NCI-H1048 (cell line): ENCODE data around the gene DCDC2.
"Not testable (repeated sequence)": the region's sequence is repeated elsewhere in the genome, so short reads cannot be mapped to it uniquely, and the experiment has no call there.

Source experiments
- DNase-seq: peaks from one replicate; lab custom pipeline; 2025; lab: John Stamatoyannopoulos, UW

The DCDC2 gene

DNA sequence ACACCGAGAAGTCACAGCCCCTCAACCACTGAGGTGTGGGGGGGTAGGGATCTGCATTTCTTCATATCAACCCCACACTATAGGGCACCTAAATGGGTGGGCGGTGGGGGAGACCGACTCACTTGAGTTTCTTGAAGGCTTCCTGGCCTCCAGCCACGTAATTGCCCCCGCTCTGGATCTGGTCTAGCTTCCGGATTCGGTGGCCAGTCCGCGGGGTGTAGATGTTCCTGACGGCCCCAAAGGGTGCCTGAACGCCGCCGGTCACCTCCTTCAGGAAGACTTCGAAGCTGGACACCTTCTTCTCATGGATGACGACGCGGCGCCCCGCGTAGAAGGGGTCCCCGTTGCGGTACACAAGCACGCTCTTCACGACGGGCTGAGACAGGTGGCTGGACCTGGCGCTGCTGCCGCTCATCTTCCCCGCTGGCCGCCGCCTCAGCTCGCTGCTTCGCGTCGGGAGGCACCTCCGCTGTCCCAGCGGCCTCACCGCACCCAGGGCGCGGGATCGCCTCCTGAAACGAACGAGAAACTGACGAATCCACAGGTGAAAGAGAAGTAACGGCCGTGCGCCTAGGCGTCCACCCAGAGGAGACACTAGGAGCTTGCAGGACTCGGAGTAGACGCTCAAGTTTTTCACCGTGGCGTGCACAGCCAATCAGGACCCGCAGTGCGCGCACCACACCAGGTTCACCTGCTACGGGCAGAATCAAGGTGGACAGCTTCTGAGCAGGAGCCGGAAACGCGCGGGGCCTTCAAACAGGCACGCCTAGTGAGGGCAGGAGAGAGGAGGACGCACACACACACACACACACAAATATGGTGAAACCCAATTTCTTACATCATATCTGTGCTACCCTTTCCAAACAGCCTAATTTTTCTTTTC lies at the start of gene DCDC2:
TSS of gene DCDC2 (minus strand) at position 724 of the 883 bp plus-strand sequence. CDS start at position 415, 309 bp downstream.
- DNase-seq = peak; percentile 67

DNA sequence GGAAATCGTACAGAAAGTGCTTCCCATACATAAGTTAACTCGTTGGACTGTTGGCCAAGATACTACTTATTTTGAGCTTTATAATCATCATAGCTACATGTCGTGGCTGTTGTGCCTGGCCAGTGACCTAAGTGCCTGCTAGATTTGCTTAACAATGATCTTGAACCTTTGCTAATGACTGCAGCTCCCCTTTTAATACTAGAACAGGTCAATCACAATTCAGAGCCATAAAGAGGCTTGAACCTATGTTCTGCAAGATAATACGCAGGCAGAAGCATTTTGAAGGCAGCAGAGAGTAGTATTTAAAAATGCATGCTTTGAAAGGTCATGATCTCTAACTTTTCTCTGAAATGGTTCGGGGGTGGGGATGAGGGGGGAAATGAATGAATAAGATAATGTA lies 47.4 kb upstream of the DCDC2 start:
- no peak for DNase-seq

DNA sequence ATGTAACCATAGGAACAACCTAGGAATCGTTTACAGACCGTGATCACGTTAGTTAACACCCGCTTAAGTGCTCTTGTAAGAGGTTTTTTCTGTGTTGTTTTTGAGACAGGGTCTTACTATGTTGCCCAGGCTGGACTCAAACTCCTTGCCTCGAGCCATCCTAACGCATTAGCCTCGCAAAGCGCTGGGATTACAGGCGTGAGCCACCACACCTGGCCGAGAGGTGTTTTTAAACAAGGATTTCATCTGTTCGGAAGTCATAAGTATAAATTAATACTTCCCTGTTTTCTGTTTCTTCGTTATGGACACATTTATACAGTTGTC lies 45.6 kb upstream of the DCDC2 start:
- DNase-seq = no peak

DNA sequence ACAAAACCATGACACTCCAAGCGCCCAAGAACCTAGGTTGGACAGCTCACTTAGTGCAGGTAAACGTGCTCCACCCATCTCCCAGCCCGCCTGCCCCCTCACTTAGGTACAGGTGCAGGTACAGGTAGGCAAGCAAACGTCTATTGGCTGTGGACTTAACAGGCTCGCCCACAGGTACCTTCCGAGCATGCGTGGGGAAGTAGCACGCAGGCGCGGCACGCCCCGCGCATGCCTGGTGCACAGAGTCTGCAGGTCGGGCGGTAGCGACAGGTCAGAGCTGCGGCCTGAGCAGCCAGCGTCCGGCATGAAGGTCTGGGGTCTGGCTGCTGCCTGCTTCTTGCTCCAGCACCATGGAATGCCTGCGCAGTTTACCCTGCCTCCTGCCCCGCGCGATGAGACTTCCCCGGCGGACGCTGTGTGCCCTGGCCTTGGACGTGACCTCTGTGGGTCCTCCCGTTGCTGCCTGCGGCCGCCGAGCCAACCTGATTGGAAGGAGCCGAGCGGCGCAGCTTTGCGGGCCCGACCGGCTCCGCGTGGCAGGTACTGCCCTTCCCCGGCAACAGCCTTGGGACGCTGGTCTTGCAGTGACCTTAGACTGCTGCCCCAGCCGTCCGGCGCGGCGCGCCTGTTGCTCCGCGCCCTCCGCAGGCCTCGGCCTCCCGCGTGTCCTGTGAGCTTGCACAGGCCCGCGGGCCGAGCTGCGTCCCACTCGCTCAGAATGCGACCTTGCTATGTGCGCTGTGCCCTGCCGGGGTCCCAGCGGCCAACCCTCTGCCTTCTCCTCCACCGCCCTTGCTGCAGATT lies 45.0 kb upstream of the DCDC2 start, which contains the start of gene MRS2:
TSS of gene MRS2 (plus strand) at position 240 of the 804 bp plus-strand sequence. CDS start at position 351, 111 bp downstream.
- peak; percentile 75 for DNase-seq

DNA sequence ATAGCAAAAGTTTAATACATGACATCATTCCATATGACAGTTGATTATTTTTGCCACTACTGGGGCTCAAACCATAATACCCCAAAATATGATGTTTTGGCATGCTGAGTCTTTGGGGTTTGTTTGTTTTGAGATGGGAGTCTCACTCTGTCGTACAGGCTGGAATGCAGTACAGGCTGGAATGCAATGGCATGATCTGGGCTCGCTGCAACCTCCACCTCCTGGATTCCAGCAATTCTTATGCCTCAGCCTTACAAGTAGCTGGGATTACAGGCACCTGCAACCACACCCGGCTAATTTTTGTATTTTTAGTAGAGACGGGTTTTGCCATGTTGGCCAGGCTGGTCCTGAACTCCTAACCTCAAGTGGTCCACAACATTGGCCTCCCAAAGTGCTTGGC lies 43.6 kb upstream of the DCDC2 start:
- no peak for DNase-seq

DNA sequence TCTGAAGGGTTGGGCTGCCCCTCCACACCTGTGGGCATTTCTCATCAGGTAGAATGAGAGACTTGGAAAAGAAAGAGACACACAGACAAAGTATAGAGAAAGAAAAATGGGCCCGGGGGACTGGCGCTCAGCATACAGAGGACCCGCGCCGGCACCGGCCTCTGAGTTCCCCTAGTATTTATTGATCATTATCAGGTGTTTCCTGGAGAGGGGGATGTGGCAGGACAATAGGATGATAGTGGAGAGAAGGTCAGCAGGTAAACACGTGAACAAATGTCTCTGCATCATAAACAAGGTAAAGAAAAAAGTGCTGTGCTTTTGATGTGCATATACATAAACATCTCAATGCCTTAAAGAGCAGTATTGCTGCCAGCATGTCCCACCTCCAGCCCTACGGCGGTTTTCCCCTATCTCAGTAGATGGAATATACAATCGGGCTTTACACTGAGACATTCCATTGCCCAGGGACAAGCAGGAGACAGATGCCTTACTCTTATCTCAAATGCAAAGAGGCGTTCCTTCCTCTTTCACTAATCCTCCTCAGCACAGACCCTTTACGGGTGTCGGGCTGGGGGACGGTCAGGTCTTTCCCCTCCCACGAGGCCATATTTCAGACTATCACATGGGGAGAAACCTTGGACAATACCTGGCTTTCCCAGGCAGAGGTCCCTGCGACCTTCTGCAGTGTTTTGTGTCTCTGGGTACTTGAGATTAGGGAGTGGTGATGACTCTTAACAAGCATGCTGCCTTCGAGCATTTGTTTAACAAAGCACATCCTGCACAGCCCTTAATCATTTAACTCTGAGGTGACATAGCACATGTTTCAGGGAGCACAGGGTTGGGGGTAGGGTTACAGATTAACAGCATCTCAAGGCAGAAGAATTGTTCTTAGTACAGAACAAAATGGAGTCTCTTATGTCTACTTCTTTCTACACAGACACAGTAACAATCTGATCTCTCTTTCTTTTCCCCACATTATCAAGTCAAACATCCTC lies 42.5 kb upstream of the DCDC2 start:
- DNase-seq = not testable (repeated sequence)

DNA sequence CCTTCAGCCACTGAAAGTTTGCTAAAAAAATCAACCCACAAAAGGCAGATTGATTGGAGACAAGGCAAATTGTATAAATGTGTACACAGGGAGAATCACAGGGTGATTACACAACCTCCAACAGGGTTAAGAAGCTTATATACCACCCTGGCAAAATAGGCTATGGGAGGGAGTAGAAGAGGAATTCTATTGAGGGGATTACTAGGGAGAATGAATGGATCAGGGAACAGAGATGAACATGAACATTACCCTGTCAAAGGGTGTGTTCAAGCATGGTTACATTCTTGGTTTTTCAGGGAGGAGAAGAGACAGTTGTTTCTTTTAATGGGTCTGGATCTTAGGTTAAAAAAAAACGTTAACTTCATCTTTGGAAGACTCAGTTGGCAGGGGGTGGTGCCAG lies 39.8 kb upstream of the DCDC2 start:
- DNase-seq = no peak

DNA sequence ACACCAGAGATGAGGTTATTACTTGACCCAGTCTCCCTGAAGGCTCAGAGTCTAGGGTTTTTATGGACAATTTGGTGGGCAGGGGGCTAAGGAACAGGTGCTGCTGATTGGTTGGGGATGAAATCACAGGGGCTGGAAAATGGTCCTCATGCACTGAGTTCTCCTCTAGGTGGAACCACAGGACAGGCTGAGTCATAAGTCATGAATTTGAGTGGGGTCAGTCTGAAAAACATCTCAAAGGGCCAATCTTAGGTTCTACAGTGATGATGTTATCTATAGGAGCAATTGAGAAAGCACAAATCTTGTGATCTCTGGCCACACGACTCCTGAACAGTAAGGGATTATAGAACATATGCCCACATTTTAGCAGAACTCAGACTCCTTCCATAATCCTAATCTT lies 39.0 kb upstream of the DCDC2 start:
- no peak for DNase-seq

DNA sequence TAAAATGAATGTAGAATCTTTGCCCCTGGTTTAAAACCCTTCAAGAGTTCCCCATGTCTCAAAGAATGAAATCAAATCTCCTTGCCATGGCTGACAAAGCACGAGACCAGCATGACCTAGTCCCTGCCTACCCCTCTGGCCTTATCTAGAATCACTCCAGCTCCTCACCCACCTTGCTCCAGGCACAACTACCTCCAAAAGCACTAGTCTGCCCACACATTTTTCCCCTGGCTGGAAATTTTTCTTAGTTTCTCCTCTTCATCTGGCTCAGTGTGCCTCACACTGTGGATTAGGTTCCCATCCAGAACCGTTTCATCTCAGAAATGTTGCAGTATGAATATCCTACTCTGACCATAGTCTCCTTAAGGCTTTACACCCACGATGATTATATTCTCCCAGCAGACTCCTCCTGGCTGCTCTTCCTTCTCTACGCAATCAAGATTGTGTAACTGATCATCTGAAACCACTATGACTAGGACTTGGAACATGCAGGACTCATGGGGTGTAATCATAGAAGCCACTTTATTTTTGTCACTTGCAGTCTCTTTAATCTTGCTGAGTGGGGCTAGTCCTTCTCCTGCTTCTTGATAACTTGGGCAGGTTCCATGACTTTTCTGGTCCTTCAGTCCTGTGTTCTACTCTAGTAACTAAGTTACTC lies 37.0 kb upstream of the DCDC2 start:
- DNase-seq = no peak

DNA sequence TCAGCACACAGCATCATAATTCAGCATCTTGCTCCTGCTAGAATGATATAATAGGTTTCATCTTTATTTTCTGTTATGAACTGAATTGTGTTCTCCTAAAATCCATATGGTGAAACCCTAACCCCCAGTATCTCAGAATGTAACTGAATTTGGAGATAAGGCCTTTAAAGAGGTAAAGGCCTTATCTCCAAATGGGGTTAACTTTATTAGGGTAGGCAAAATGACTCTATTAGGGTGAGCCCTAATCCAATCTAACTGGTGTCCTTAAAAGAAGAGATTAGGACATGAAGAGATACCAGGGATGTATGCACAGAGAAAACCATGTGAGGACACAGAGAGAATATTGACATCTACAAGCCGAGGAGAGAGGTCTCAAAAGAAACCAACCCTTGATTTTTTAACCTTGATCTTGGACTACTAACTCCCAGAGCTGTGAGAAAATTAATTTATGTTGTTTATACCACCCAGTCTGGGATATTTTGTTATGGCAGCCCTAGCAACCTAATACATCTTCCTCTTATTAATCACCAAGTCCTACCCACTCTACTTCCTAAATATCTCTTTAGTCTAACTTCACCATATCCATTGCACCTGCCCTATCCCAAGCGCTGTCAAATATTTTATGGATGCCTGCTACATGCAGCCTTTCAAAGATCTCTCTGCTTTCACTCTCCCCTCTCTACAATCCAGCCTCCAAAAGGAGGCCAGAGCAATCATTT lies 36.4 kb upstream of the DCDC2 start:
- DNase-seq = no peak

DNA sequence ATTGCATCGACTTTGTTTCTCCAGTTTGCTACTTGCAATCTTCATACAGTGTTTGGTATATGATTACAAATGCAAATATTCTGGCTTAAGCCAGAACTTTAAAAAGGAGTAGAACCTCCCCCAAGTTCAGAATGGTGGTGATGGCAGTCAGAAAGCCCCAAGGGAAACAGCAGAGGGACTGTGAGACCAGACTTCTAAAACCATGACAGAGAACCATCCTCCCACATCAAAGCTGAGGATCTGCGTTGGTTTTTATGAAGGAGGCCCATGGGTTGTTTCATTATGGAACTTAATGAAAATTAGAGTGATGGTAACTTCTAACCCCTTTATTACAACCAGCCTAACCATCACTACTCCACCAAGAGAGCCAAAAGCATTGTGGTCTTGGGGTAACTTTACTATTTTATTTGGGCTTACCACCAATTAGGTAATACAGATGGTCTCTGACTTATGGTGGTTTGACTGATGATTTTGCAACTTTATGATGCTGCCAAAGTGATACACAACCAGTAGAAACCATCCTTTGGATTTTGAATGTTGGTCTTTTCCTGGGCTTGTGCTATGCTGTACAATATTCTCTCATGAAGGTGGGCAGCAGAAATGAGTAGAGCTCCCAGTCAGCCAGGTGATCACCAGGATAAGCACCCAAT lies 34.0 kb upstream of the DCDC2 start:
- no peak for DNase-seq

DNA sequence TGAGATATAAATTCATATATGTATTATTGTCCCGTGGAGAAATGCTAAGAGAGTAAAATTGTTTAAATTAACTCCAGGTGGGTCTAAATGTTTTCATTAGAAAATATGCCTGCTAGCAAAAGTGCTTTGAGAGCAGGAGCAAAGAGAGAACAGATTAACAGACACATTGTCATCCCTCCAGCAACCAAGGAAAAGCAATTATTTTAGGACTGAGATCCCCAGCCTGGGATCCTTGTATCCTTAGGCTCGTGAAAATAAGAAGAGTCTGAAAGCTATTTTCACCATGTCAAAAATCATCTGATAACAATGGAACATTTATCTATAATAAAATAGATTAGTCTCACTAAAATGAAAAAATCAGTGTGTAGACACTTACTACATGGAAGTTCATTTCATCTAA lies 33.3 kb upstream of the DCDC2 start:
- no peak for DNase-seq

DNA sequence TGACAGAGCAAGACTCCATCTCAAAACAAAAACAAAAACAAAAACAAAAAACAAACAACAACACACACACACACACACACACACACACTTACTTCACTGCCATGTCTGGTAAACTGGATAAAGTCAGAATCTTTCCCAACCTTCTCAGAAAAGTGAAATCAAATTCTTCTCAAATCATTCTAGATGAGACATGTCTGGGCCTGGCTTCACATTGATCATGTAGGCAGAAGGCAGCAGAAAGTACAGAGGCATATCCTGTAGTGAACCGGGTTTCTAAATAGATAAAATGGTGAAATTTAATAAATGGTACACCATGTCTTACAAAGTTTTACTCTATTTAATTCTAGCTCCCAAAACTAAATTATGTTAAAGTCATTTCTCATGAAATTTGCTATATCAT lies 30.0 kb upstream of the DCDC2 start:
- DNase-seq = no peak

DNA sequence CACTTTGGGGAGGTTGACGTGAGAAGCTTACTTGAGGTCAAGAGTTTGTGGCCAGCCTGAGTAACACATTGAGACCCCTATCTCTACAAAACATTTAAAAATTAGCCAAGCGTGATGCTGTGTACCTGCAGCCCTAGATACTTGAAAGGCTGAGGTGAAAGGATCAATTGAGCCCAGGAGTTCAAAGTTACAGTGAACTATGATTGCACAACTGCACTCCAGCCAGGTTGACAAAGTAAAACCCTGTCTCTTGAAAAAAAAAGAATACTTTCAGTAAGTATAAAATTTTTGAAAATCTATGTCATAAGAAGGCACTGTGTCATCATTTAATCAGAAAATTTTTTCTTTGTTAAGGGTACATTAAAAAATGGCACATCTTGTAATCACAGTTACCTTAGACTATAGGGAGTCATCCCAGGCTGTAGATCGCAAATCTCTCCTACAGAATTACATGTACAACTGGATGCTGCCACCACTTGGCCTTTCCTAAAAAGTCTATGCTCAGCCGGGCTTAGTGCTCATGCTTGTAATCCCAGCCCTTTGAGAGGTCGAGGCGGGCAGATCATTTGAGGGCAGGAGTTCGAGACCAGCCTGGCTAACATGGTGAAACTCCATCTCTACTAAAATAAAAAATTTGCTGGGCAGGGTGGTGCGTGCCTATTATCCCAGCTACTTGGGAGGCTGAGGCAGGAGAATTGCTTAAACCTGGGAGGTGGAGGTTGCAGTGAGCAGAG lies 27.8 kb upstream of the DCDC2 start:
- no peak for DNase-seq

DNA sequence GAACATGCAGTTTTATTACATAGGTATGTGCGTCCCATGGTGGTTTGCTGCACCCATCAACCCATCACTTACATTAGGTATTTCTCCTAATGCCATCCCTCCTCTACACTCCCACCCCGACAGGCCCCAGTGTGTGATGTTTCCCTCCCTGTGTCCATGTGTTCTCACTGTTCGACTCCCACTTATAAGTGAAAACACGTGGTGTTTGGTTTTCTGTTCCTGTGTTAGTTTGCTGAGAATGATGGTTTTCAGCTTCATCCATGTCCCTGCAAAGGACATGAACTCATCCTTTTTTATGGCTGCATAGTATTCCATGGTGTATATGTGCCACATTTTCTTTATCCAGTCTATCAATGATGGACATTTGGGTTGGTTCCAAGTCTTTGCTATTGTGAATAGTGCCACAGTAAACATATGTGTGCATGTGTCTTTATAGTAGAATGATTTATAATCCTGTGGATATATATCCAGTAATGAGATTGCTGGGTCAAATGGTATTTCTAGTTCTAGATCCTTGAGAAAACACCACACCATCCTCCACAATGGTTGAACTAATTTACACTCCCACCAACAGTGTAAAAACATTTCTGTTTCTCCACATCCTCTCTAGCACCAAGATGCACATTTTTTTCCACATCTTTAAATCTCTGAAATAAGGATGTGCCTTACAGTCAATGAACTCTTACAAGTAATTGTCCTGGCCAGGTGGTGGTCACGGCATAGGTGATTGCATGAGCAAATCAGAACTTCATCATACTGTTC lies 26.7 kb upstream of the DCDC2 start:
- DNase-seq = not testable (repeated sequence)

DNA sequence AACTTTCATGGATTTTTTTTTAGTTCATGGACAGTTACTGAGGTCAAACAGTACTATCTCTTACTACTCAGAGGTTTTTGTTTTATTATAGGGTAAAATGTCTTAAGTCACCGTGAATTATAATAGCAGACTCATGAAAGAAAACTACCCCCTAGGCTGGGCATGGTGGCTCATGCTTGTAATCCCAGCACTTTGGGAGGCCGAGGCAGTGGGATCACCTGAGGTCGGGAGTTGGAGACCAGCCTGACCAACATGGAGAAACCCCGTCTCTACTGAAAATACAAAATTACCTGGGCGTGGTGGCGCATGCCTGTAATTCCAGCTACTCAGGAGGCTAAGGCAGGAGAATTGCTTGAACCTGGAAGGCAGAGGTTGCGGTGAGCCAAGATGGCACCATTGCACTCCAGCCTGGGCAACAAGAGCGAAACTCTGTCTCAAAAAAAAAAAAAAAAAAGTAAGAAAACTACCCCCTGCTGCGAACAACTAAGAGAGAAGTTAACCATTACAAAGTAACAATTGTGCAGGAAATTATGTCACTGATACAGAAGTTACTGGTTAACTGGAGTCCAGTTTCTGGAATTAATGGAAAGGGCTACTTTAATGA lies 25.1 kb upstream of the DCDC2 start:
- not testable (repeated sequence) for DNase-seq

DNA sequence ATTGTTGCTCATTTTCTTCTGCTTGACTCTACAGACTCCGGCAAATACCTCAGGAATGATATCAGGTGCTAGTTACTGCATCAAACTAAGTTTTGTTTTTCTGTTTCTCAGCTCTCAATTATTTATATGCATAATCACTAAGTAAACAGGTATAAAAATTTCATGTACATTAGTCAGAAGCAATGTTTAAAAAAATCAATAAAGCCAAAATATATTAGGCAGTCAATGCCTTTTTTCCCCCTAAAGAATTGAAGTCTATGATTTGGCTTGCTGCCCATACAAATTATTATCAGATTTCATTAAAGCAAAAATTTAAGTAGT lies 24.3 kb upstream of the DCDC2 start:
- no peak for DNase-seq

DNA sequence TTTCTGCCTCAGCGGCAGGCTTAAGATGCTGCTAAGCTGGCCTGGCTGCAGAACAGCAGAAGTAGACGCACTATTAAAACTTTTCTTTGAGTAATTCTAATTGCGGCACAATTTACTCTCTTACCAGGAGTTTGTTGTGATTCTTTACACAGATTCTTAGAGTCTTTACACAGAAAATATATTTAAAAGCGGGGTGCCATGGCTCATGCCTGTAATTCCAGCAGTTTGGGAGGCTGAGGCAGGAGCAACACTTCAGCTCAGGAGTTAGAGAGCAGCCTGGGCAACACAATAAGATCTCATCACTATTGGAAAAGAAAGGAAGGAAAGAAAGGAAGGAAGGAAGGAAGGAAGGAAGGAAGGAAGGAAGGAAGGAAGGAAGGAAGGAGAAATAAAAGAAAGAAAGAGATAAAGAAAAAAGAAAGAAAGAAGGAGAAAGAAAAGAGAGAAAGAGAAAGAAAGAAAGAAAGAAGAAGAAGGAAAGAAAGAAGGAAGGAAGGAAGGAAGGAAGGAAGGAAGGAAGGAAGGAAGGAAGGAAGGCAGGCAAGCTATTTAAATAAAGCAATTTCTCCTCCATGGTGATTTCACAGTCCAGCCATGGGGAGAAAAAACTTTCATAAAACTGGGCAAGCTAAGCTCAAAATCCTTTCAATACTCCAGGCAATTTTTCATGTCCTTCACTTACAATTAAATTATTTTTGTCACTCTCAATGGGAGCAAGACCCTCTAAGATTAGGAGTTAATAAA lies 23.8 kb upstream of the DCDC2 start:
- DNase-seq = no peak
